Hepatocyte (in vitro differentiated cells): Measurements from ENCODE around the gene PAK5. TPM values are rescaled to one million over a fixed set of nuclear protein-coding genes. Genes with fewer than 3 reads are reported as not detected.

ENCODE experiments used
- DNase-seq: peaks from one replicate; pipeline ENCODE4 v3.0.0-alpha.2; 2016; ENCODE audit warnings: low spot score
- H2AFZ ChIP-seq: fragments of 200-600 bp; sonication (generic); 2 replicates; pipeline ENCODE4 v1.6.0; 2016; ENCODE audit warnings: antibody characterized with exemption, mild to moderate bottlenecking
- H3K27ac ChIP-seq: fragments of 200-600 bp; sonication (generic); 2 replicates; pipeline ENCODE4 v1.5.1; 2016; ENCODE audit warnings: mild to moderate bottlenecking
- H3K27me3 ChIP-seq: fragments of 200-600 bp; sonication (generic); 2 replicates; pipeline ENCODE4 v1.6.1; 2016
- H3K36me3 ChIP-seq: fragments of 200-600 bp; sonication (generic); replicated peaks from 2 replicates; pipeline ENCODE4 v1.5.1; 2016; ENCODE audit warnings: low read depth; ENCODE audit not compliant: insufficient read depth
- H3K4me1 ChIP-seq: fragments of 200-600 bp; sonication (generic); 2 replicates; pipeline ENCODE4 v1.5.1; 2016; ENCODE audit warnings: mild to moderate bottlenecking, moderate library complexity; ENCODE audit not compliant: insufficient read depth
- H3K4me2 ChIP-seq: fragments of 200-600 bp; sonication (generic); 2 replicates; pipeline ENCODE4 v1.6.0; 2016
- H3K4me3 ChIP-seq: fragments of 200-600 bp; sonication (generic); 2 replicates; pipeline ENCODE4 v1.5.1; 2016; ENCODE audit warnings: mild to moderate bottlenecking
- H3K79me2 ChIP-seq: fragments of 200-600 bp; sonication (generic); 2 replicates; pipeline ENCODE4 v1.6.0; 2017; ENCODE audit warnings: mild to moderate bottlenecking
- H3K9me2 ChIP-seq: fragments of 200-600 bp; sonication (generic); replicated peaks from 2 replicates; pipeline ENCODE4 v1.6.0; 2017; ENCODE audit warnings: mild to moderate bottlenecking; ENCODE audit not compliant: insufficient read depth
- H3K9me3 ChIP-seq: fragments of 200-600 bp; sonication (generic); 2 replicates; pipeline ENCODE4 v1.5.1; 2016; ENCODE audit warnings: low read depth, mild to moderate bottlenecking
- H4K20me1 ChIP-seq: fragments of 200-600 bp; sonication (generic); 2 replicates; pipeline ENCODE4 v1.6.0; 2016; ENCODE audit warnings: mild to moderate bottlenecking; ENCODE audit not compliant: insufficient read depth, poor library complexity, severe bottlenecking
- CTCF ChIP-seq: fragments of 200-600 bp; sonication (generic); IDR thresholded peaks from 2 replicates; pipeline ENCODE4 v1.5.1; 2016; ENCODE audit warnings: antibody characterized with exemption, mild to moderate bottlenecking; ENCODE audit not compliant: poor library complexity
- EZH2 ChIP-seq: fragments of 200-600 bp; sonication (generic); IDR thresholded peaks from 2 replicates; pipeline ENCODE4 v1.6.1; 2016; ENCODE audit warnings: antibody characterized with exemption, mild to moderate bottlenecking, borderline replicate concordance
- EZH2phosphoT487 ChIP-seq: fragments of 200-600 bp; sonication (generic); IDR thresholded peaks from one replicate; pipeline ENCODE4 v1.6.1; 2018; ENCODE audit warnings: antibody characterized with exemption, mild to moderate bottlenecking, low read depth, moderate library complexity; ENCODE audit not compliant: unreplicated experiment, severe bottlenecking
- WGBS: methylation state at CpG from one replicate; pipeline ENCODE4 v1.1.6; 2016; ENCODE audit warnings: low lambda C conversion rate; ENCODE audit errors: missing lambda C conversion rate; 5-methylcytosine and 5-hydroxymethylcytosine counted together
- polyA plus RNA-seq: library from polyadenylated mRNA; unstranded; fragments of >200 nt; fragmentation: Nextera tagmentation; extraction: Ambion mirVana; gene quantifications from 2 replicates; pipeline ENCODE4 v1.2.1, GENCODE V29; 2016
- total RNA-seq: library from RNA; depleted of rRNA; stranded (reverse); fragments of >200 nt; gene quantifications from 2 replicates; pipeline ENCODE4 v1.2.3, GENCODE V29; 2014

PAK5 gene
- total and polyA plus RNA-seq, 2 experiments from 2014 or later: 0.56 to 0.97 TPM

- H3K27ac ChIP-seq: no peak overlapping the region
- TF ChIP-seq EZH2 (no peak), CTCF (no peak), EZH2phosphoT487 (no peak)
- no peaks in the 10 kb centered on the region for H3K9me2 ChIP-seq
- H3K79me2 ChIP-seq: no peaks in the 10 kb centered on the region
- 64% methylated on average over 1 of the region's 1 CpG for WGBS
- no peaks in the 10 kb centered on the region for H3K9me3 ChIP-seq
- no peaks in the 10 kb centered on the region for H3K4me1 ChIP-seq
- H2AFZ ChIP-seq: no peak overlapping the region
- H3K36me3 ChIP-seq: no peaks in the 10 kb centered on the region
- no peak overlapping the region for H3K4me2 ChIP-seq
- H3K27me3 ChIP-seq: no peaks in the 10 kb centered on the region
- H4K20me1 ChIP-seq: no peaks in the 10 kb centered on the region
- no peak for DNase-seq
- H3K4me3 ChIP-seq: no peak overlapping the region
Measured at GRCh38 chr20:9800421-9800820, 38.5 kb downstream of the PAK5 start.

- no peaks in the 10 kb centered on the region for H3K9me3 ChIP-seq
- no peaks in the 10 kb centered on the region for H3K36me3 ChIP-seq
- no peaks in the 10 kb centered on the region for H3K79me2 ChIP-seq
- no peak overlapping the region for H3K4me2 ChIP-seq
- no peaks in the 10 kb centered on the region for H3K27me3 ChIP-seq
- no peak overlapping the region for H3K27ac ChIP-seq
- no peaks in the 10 kb centered on the region for H4K20me1 ChIP-seq
- no peak for DNase-seq
- no peak for TF ChIP-seq EZH2phosphoT487
- no peak for TF ChIP-seq EZH2
- TF ChIP-seq CTCF: no peak
- H3K4me1 ChIP-seq: no peaks in the 10 kb centered on the region
- H3K9me2 ChIP-seq: no peaks in the 10 kb centered on the region
- no peak overlapping the region for H2AFZ ChIP-seq
- 93% methylated on average over 3 of the region's 3 CpGs for WGBS
- H3K4me3 ChIP-seq: no peak overlapping the region
Measured at GRCh38 chr20:9794831-9795230, 44.0 kb downstream of the PAK5 start.

GRCh38 chr20:9792674-9793073 is 46.2 kb downstream of the PAK5 start:
- H3K4me1 ChIP-seq: no peaks in the 10 kb centered on the region
- no peak overlapping the region for H2AFZ ChIP-seq
- no peaks in the 10 kb centered on the region for H4K20me1 ChIP-seq
- TF ChIP-seq EZH2phosphoT487 (no peak), EZH2 (no peak), CTCF (no peak)
- H3K79me2 ChIP-seq: no peaks in the 10 kb centered on the region
- no peaks in the 10 kb centered on the region for H3K9me3 ChIP-seq
- no peak overlapping the region for H3K4me3 ChIP-seq
- no peak overlapping the region for H3K27ac ChIP-seq
- DNase-seq: no peak
- WGBS: 77% methylated on average over 6 of the region's 6 CpGs
- no peaks in the 10 kb centered on the region for H3K9me2 ChIP-seq
- no peak overlapping the region for H3K4me2 ChIP-seq
- no peaks in the 10 kb centered on the region for H3K36me3 ChIP-seq
- H3K27me3 ChIP-seq: no peaks in the 10 kb centered on the region

GRCh38 chr20:9789131-9789530 is 49.7 kb downstream of the PAK5 start:
- Histone ChIP-seq H3K9me3 (no peaks in the 10 kb centered on the region), H3K9me2 (no peaks in the 10 kb centered on the region), H3K36me3 (no peaks in the 10 kb centered on the region), H3K27ac (no peak overlapping the region), H3K4me2 (no peak overlapping the region), H3K4me3 (no peak overlapping the region), H2AFZ (no peak overlapping the region), H3K27me3 (no peaks in the 10 kb centered on the region), H3K79me2 (no peaks in the 10 kb centered on the region), H4K20me1 (no peaks in the 10 kb centered on the region), H3K4me1 (no peaks in the 10 kb centered on the region)
- DNase-seq: no peak
- WGBS: 83% methylated on average over 2 of the region's 2 CpGs
- no peak for TF ChIP-seq CTCF
